Measurements from ENCODE around the gene PPIP5K1.
"Not testable (repeated sequence)": the region's sequence is repeated elsewhere in the genome, so short reads cannot be mapped to it uniquely, and the experiment has no call there.

The PPIP5K1 gene

DNA sequence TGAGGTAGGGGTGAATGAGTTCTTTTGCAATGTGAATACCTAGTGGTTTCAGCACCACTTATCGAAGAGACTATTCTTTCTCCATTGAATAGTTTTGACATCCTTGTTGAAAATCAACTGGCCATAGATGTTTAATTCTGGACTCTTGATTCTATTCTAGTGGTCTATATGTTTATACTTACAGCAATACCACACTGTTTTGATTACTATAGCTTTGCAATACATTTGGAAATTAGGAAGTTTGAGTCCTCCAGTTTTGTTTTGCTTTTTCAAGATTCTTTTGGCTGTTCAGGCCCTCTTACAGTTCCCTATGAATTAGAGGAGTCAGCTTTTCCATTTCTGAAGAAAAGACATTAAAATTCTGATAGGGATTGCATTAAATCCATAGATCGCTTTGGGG lies 42.5 kb downstream of the PPIP5K1 start:
- TF ChIP-seq, protein P1, sequence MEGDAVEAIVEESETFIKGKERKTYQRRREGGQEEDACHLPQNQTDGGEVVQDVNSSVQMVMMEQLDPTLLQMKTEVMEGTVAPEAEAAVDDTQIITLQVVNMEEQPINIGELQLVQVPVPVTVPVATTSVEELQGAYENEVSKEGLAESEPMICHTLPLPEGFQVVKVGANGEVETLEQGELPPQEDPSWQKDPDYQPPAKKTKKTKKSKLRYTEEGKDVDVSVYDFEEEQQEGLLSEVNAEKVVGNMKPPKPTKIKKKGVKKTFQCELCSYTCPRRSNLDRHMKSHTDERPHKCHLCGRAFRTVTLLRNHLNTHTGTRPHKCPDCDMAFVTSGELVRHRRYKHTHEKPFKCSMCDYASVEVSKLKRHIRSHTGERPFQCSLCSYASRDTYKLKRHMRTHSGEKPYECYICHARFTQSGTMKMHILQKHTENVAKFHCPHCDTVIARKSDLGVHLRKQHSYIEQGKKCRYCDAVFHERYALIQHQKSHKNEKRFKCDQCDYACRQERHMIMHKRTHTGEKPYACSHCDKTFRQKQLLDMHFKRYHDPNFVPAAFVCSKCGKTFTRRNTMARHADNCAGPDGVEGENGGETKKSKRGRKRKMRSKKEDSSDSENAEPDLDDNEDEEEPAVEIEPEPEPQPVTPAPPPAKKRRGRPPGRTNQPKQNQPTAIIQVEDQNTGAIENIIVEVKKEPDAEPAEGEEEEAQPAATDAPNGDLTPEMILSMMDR (IDR thresholded peaks at IDR 0.05) = no peak
- no peaks in the 10 kb centered on the region for H3K36me3 ChIP-seq
- no peaks in the 10 kb centered on the region for H3K4me1 ChIP-seq (ENCODE audit: control insufficient read depth in 1 of 2, insufficient read depth in 1 of 2, low read depth in 1 of 2, low read length in 1 of 2)
- H3K9me3 ChIP-seq = no peaks in the 10 kb centered on the region
- H3K27ac ChIP-seq = no peak overlapping the region
- H3K27me3 ChIP-seq = no peaks in the 10 kb centered on the region
- H3K4me3 ChIP-seq (ENCODE audit: low read depth in 1 of 2, low read length in 1 of 2) = no peak overlapping the region

DNA sequence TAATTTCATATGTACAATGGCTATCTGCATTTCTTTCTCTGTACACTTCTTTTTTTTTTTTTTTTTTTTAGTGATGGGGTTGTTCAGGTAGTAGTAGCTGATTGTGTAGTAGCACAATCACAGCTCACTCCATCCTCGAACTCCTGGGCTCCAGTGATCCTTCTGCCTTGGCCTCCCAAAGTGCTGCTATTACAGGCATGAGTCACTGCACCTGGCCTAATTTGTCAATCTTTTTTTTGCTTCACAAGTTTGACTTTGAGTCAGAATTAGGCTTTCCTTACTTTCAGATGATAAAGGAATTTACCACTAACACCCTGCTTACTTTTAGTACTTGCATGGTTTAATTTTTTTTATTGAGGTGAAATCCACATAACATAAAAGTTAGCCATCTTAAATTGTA lies 44.6 kb downstream of the PPIP5K1 start:
- no peak overlapping the region for H3K27ac ChIP-seq
- H3K27me3 ChIP-seq = no peaks in the 10 kb centered on the region
- TF ChIP-seq, protein P1 (IDR thresholded peaks at IDR 0.05) = no peak
- no peaks in the 10 kb centered on the region for H3K9me3 ChIP-seq
- no peaks in the 10 kb centered on the region for H3K36me3 ChIP-seq
- H3K4me1 ChIP-seq (ENCODE audit: control insufficient read depth in 1 of 2, insufficient read depth in 1 of 2, low read depth in 1 of 2, low read length in 1 of 2) = no peaks in the 10 kb centered on the region
- H3K4me3 ChIP-seq (ENCODE audit: low read depth in 1 of 2, low read length in 1 of 2) = no peak overlapping the region

DNA sequence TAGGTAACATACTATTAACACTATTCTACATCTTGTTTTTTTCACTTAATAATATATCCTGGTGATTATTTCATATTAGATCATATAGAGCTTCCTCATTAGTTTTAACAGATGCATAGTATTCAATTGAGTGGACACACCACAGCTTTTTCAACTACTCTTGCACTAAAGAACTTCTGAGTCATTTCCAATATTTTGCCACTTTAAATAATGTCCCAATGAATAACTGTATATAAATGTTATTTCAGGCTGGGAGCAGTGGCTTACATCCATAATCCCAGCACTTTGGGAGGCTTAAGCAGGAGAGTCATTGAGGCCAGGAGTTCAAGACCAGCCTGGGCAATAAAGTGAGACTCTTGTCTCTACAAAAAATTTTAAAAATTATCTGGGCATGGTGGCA lies 45.7 kb downstream of the PPIP5K1 start:
- no peaks in the 10 kb centered on the region for H3K4me1 ChIP-seq (ENCODE audit: control insufficient read depth in 1 of 2, insufficient read depth in 1 of 2, low read depth in 1 of 2, low read length in 1 of 2)
- H3K4me3 ChIP-seq (ENCODE audit: low read depth in 1 of 2, low read length in 1 of 2) = no peak overlapping the region
- TF ChIP-seq, protein P1 (IDR thresholded peaks at IDR 0.05) = no peak
- no peaks in the 10 kb centered on the region for H3K36me3 ChIP-seq
- no peaks in the 10 kb centered on the region for H3K27me3 ChIP-seq
- H3K27ac ChIP-seq = no peak overlapping the region
- H3K9me3 ChIP-seq = no peaks in the 10 kb centered on the region

DNA sequence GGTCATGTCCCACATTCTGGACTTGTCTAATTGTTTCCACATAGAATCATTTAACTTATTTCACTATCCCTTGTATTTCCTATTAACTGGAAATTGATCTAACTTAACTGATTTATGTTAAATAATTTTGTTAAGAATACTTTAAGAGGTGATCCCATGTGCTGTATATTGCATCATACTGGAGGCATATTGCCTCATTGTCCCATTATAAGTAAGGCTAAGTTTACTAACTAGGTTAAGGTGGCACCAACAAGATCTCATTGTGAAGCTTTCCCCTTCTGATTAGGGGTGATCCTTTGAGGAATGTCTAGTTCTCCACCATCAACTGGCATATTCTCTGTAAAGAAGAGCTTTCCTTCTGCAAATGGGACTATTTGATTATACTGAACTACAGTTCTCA lies 48.2 kb downstream of the PPIP5K1 start:
- Histone ChIP-seq H3K4me3 (ENCODE audit: low read depth in 1 of 2, low read length in 1 of 2) (no peak overlapping the region), H3K27ac (no peak overlapping the region), H3K9me3 (no peaks in the 10 kb centered on the region), H3K36me3 (no peaks in the 10 kb centered on the region), H3K27me3 (no peaks in the 10 kb centered on the region), H3K4me1 (ENCODE audit: control insufficient read depth in 1 of 2, insufficient read depth in 1 of 2, low read depth in 1 of 2, low read length in 1 of 2) (no peaks in the 10 kb centered on the region)
- TF ChIP-seq, protein P1 (IDR thresholded peaks at IDR 0.05) = no peak

DNA sequence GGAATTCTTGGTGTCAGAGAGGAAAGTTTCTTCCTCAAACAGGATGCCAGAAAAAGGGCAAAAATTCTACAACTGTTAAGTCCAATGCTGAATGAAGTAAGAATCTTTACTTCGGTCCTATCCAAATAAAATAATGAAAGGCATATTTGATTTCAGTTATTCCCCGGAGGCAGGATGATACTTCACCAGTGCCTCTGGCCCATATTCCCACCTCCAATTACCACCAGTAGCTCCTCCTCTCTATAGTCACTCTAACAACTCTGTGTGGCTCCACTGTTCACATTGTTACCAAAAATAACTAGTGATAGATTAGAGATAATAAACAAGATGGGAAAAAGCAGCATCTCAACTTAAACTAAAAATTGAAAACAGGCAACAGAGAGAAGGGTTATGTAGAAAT lies 51.9 kb downstream of the PPIP5K1 start:
- Histone ChIP-seq H3K4me3 (ENCODE audit: low read depth in 1 of 2, low read length in 1 of 2) (no peak overlapping the region), H3K4me1 (ENCODE audit: control insufficient read depth in 1 of 2, insufficient read depth in 1 of 2, low read depth in 1 of 2, low read length in 1 of 2) (no peaks in the 10 kb centered on the region), H3K27me3 (no peaks in the 10 kb centered on the region), H3K36me3 (peaks cover 7% of the 10 kb centered on the region), H3K27ac (no peak overlapping the region), H3K9me3 (no peaks in the 10 kb centered on the region)
- TF ChIP-seq, protein P1 (IDR thresholded peaks at IDR 0.05) = no peak

DNA sequence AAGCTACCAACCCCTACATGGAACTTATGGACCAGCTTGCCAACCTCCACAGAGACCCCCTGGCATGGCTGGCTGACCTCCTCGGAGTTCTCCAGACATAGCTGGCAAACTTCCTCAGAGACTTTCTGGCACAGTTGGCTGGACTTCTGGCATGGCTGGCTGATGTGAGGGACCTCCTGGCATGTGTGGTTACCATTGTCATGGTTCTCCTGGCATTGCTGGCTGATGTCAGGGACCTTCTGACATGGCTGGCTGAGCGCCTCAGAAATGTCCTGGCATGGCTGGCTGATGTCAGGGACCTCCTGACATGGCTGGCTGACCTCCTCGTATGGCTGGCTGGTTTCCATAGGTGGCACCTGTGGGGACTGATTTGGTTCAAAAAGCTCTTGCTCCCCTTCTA lies 55.1 kb downstream of the PPIP5K1 start:
- TF ChIP-seq, protein P1 (IDR thresholded peaks at IDR 0.05) = no peak

DNA sequence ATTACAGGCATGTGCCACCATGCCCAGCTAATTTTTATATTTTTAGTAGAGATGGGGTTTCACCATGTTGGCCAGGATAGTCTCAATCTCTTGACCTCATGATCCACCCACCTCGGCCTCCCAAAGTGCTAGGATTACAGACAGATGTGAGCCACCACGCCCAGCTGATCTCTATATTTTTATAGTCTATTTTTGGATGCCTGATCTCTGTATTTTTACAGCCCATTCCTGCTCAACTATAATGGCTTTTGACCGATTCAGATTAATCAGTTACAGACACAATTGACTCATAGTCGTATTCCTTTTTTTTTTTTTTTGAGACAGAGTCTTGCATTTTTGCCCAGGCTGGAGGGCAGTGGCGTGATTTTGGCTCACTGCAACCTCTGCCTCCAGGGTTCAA lies 57.2 kb downstream of the PPIP5K1 start:
- H3K4me3 ChIP-seq (ENCODE audit: low read depth in 1 of 2, low read length in 1 of 2); H3K9me3 ChIP-seq; H3K4me1 ChIP-seq (ENCODE audit: control insufficient read depth in 1 of 2, insufficient read depth in 1 of 2, low read depth in 1 of 2, low read length in 1 of 2); H3K36me3 ChIP-seq; H3K27me3 ChIP-seq; H3K27ac ChIP-seq: not testable (repeated sequence)

More for the DNA sequence above, 55.1 kb downstream of the PPIP5K1 start:
- no peaks in the 10 kb centered on the region for H3K27me3 ChIP-seq
- no peak overlapping the region for H3K27ac ChIP-seq
- peaks cover 7% of the 10 kb centered on the region for H3K36me3 ChIP-seq
- H3K4me1 ChIP-seq (ENCODE audit: control insufficient read depth in 1 of 2, insufficient read depth in 1 of 2, low read depth in 1 of 2, low read length in 1 of 2) = no peaks in the 10 kb centered on the region
- no peak overlapping the region for H3K4me3 ChIP-seq (ENCODE audit: low read depth in 1 of 2, low read length in 1 of 2)
- H3K9me3 ChIP-seq = no peaks in the 10 kb centered on the region
